HepG2 (cell line): ENCODE measurements around the gene MARCHF4. TPM values are rescaled to one million over a fixed set of nuclear protein-coding genes. Genes with fewer than 3 reads are reported as not detected.

Source experiments
- ATAC-seq: fragments of 200-7000 bp; cut with Tn5 transposase; 3 replicates; pipeline ENCODE4 v1.9.1; 2020; ENCODE audit warnings: mild to moderate bottlenecking, moderate library complexity
- BruUV-seq: library from RNA; stranded (reverse); fragments of 400-500 nt; replicated peaks from 2 replicates; lab custom pipeline; 2021; lab: Mats Ljungman, UMichigan
- CTCF ChIA-PET: fragments of 300-600 bp; formaldehyde crosslinking; extraction: SDS; loops from one replicate; lab custom pipeline; 2021; ENCODE audit warnings: low total read pairs, inconsistent platforms, low intra/inter-chr PET ratio; lab: Yijun Ruan, JAX
- POLR2A ChIA-PET: fragments of 350-600 bp; sonication (Branson Sonifier 250); formaldehyde crosslinking; loops from one replicate; lab custom pipeline; 2020; ENCODE audit warnings: antibody characterized with exemption, inconsistent platforms; lab: Yijun Ruan, JAX
- DNase-seq: peaks from one replicate; pipeline ENCODE4 v3.0.0-alpha.2; 2015; ENCODE audit warnings: low spot score
- FAIRE-seq: peaks from 3 replicates; lab custom pipeline; 2011; peaks lifted over from hg19 to GRCh38; lab: Jason Lieb, UNC
- H2AFZ ChIP-seq: one replicate; pipeline ENCODE4 v1.6.1; 2011; ENCODE audit warnings: low read length, inconsistent platforms
- H3K27ac ChIP-seq: fragments of 300-600 bp; 3 replicates; pipeline ENCODE4 v1.8.0; 2011; ENCODE audit warnings: mixed run types, mild to moderate bottlenecking, mixed read lengths, low read length, inconsistent platforms; ENCODE audit not compliant: insufficient read depth; ENCODE audit errors: extremely low read length
- H3K27me3 ChIP-seq, 2 experiments: fragments of 200-600 bp in 1 of 2; 2 replicates in 1 of 2; 3 replicates in 1 of 2; pipeline versions ENCODE4 v1.6.0 to v1.8.0; 2011; ENCODE audit warnings: low read length in 2 of 2, mild to moderate bottlenecking in 2 of 2, moderate library complexity in 2 of 2, inconsistent platforms in 1 of 2; ENCODE audit not compliant: insufficient read depth in 2 of 2, control insufficient read depth in 1 of 2
- H3K36me3 ChIP-seq, 2 experiments: fragments of 200-600 bp in 1 of 2; replicated peaks in 1 of 2; 2 replicates in 1 of 2; 3 replicates in 1 of 2; pipeline versions ENCODE4 v1.5.1 to v1.8.0; 2011; ENCODE audit warnings: low read length in 2 of 2, inconsistent platforms in 1 of 2; ENCODE audit not compliant: insufficient read depth in 2 of 2, control insufficient read depth in 1 of 2
- H3K4me1 ChIP-seq: 2 replicates; pipeline ENCODE4 v1.5.1; 2012; ENCODE audit warnings: low read length, inconsistent platforms; ENCODE audit not compliant: insufficient read depth
- H3K4me2 ChIP-seq: 2 replicates; pipeline ENCODE4 v1.6.0; 2011; ENCODE audit warnings: low read depth, low read length, inconsistent platforms
- H3K4me3 ChIP-seq, 3 experiments: fragments of 200-600 bp in 1 of 3; sonication (generic), shearing (Covaris generic) in 1 of 3; replicated peaks in 1 of 3; 2 replicates each; pipeline ENCODE4 v1.5.1; 2011 to 2016; ENCODE audit warnings: low read length in 3 of 3, inconsistent platforms in 2 of 3, low read depth in 2 of 3, mild to moderate bottlenecking in 2 of 3, control low read depth in 1 of 3, mixed read lengths in 1 of 3; ENCODE audit not compliant: insufficient read depth in 1 of 3
- H3K79me2 ChIP-seq: one replicate; pipeline ENCODE4 v1.6.1; 2011; ENCODE audit warnings: low read length, inconsistent platforms; ENCODE audit not compliant: insufficient read depth
- H3K9ac ChIP-seq: 2 replicates; pipeline ENCODE4 v1.6.0; 2011; ENCODE audit warnings: mild to moderate bottlenecking, low read depth, low read length, inconsistent platforms; ENCODE audit not compliant: insufficient read depth
- H3K9me3 ChIP-seq: 2 replicates; pipeline ENCODE4 v1.5.1; 2012; ENCODE audit warnings: mild to moderate bottlenecking, low read length
- H4K20me1 ChIP-seq: 2 replicates; pipeline ENCODE4 v1.6.0; 2011; ENCODE audit warnings: inconsistent platforms, mild to moderate bottlenecking, low read length, moderate library complexity; ENCODE audit not compliant: insufficient read depth
- ARID2 ChIP-seq: sonication (generic); formaldehyde crosslinking; IDR thresholded peaks from 2 replicates; pipeline ENCODE4 v1.8.1; 2022; ENCODE audit warnings: mild to moderate bottlenecking, missing genetic modification reagents, borderline replicate concordance
- ATF6 ChIP-seq: sonication (generic); formaldehyde crosslinking; conservative IDR thresholded peaks from 2 replicates; pipeline ENCODE4 v1.4.0; 2020; ENCODE audit warnings: missing genetic modification reagents
- BORCS8-MEF2B ChIP-seq: sonication (generic); formaldehyde crosslinking; IDR thresholded peaks from 2 replicates; pipeline ENCODE4 v1.8.0; 2022; ENCODE audit warnings: mild to moderate bottlenecking, missing genetic modification reagents
- DPF2 ChIP-seq: sonication (generic); formaldehyde crosslinking; IDR thresholded peaks from 2 replicates; pipeline ENCODE4 v1.4.0; 2020; ENCODE audit warnings: mild to moderate bottlenecking, low read depth, missing genetic modification reagents, borderline replicate concordance
- ELF3 ChIP-seq: IDR thresholded peaks from 2 replicates; pipeline ENCODE4 v1.6.1; 2016; ENCODE audit warnings: missing genetic modification reagents, missing compliant biosample characterization
- KDM6A ChIP-seq: IDR thresholded peaks from 2 replicates; pipeline ENCODE4 v1.6.1; 2016; ENCODE audit warnings: low read depth
- SNAI1 ChIP-seq: sonication (generic); formaldehyde crosslinking; IDR thresholded peaks from 2 replicates; pipeline ENCODE4 v1.5.0; 2020; ENCODE audit warnings: mild to moderate bottlenecking, missing genetic modification reagents, borderline replicate concordance
- ZMYM4 ChIP-seq: sonication (generic); formaldehyde crosslinking; IDR thresholded peaks from 2 replicates; pipeline ENCODE4 v1.8.1; 2023; ENCODE audit warnings: mild to moderate bottlenecking, missing genetic modification reagents
- ZNF513 ChIP-seq: sonication (generic); formaldehyde crosslinking; conservative IDR thresholded peaks from 2 replicates; pipeline ENCODE4 v1.5.0; 2020; ENCODE audit warnings: missing genetic modification reagents
- ZNF615 ChIP-seq: sonication (generic); formaldehyde crosslinking; IDR thresholded peaks from 2 replicates; pipeline ENCODE4 v1.5.0; 2020; ENCODE audit warnings: mild to moderate bottlenecking, missing genetic modification reagents, borderline replicate concordance
- WGBS: methylation state at CpG from one replicate; pipeline ENCODE4 v1.1.6; 2017; ENCODE audit warnings: low lambda C conversion rate; 5-methylcytosine and 5-hydroxymethylcytosine counted together
- in situ Hi-C: cut with HindIII; loops from 2 replicates; pipeline ENCODE4 v1.10.0; 2017; ENCODE audit warnings: low pct_unique_long_range_greater_than_20kb; ENCODE audit not compliant: extremely low pct_ligation_motif_present
- intact Hi-C: fragments of 100-400 bp; cut with micrococcal nuclease; formaldehyde crosslinking; loops from one replicate; pipeline ENCODE4 v1.10.0; 2022; ENCODE audit not compliant: unreplicated experiment
- polyA plus RNA-seq, 8 experiments: library from polyadenylated mRNA; depleted of rRNA in 3 of 8; stranded (reverse) in 7 of 8; unstranded in 1 of 8; fragments of >200 nt; fragmentation: Illumina TruSeq in 4 of 8; extraction: Trizol in 4 of 8; gene quantifications; 2 replicates each; pipeline versions ENCODE4 v1.2.1 to v1.2.3, GENCODE V29; 2011 to 2016; ENCODE audit warnings: low read depth in 4 of 8, missing spikeins in 1 of 8, mixed read lengths in 1 of 8; ENCODE audit not compliant: insufficient read depth in 1 of 8
- total RNA-seq, 5 experiments: library from RNA; depleted of rRNA; stranded (reverse); fragments of >200 nt; fragmentation: Illumina TruSeq; extraction: Trizol; gene quantifications; 2 replicates each; pipeline ENCODE4 v1.2.3, GENCODE V29; 2016; ENCODE audit warnings: low read depth in 1 of 5
- TF ChIP-seq, protein P1 (sequence below): sonication (generic); formaldehyde crosslinking; IDR thresholded peaks from 2 replicates; pipeline ENCODE4 v1.4.0; 2020; ENCODE audit warnings: missing genetic modification reagents, borderline replicate concordance
- TF ChIP-seq, protein P2 (sequence below): sonication (generic); formaldehyde crosslinking; IDR thresholded peaks from 2 replicates; pipeline ENCODE4 v1.5.0; 2020; ENCODE audit warnings: missing genetic modification reagents

The MARCHF4 gene
- total and polyA plus RNA-seq, 2 of the 13 experiments (the other 11 are each of a cell fraction or from before 2014, with no cell fraction given), result not detected

DNA sequence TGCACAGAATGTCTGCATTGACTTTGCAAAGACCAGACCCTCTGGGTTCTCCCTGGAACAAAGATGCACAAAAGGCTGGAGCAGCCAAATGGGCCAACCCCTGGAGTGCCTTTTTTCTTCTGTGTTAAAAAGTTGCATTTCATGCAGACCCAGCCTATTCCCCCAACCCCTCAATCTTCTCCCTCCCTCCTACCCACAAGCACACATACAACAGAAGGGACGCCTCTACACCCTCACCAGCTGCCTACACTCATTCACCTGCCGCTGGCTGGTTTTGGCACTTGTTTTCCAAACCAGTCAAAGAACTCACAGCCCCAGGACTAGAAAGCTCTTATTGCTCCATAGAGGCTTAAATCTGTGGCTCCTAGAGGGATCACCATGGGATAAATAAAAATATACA, 16.6 kb downstream of the MARCHF4 start (continued):
- TF ChIP-seq, protein P1, sequence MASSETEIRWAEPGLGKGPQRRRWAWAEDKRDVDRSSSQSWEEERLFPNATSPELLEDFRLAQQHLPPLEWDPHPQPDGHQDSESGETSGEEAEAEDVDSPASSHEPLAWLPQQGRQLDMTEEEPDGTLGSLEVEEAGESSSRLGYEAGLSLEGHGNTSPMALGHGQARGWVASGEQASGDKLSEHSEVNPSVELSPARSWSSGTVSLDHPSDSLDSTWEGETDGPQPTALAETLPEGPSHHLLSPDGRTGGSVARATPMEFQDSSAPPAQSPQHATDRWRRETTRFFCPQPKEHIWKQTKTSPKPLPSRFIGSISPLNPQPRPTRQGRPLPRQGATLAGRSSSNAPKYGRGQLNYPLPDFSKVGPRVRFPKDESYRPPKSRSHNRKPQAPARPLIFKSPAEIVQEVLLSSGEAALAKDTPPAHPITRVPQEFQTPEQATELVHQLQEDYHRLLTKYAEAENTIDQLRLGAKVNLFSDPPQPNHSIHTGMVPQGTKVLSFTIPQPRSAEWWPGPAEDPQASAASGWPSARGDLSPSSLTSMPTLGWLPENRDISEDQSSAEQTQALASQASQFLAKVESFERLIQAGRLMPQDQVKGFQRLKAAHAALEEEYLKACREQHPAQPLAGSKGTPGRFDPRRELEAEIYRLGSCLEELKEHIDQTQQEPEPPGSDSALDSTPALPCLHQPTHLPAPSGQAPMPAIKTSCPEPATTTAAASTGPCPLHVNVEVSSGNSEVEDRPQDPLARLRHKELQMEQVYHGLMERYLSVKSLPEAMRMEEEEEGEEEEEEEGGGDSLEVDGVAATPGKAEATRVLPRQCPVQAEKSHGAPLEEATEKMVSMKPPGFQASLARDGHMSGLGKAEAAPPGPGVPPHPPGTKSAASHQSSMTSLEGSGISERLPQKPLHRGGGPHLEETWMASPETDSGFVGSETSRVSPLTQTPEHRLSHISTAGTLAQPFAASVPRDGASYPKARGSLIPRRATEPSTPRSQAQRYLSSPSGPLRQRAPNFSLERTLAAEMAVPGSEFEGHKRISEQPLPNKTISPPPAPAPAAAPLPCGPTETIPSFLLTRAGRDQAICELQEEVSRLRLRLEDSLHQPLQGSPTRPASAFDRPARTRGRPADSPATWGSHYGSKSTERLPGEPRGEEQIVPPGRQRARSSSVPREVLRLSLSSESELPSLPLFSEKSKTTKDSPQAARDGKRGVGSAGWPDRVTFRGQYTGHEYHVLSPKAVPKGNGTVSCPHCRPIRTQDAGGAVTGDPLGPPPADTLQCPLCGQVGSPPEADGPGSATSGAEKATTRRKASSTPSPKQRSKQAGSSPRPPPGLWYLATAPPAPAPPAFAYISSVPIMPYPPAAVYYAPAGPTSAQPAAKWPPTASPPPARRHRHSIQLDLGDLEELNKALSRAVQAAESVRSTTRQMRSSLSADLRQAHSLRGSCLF (CRISPR knock-in tag), result no peak
- TF ChIP-seq, protein P2, sequence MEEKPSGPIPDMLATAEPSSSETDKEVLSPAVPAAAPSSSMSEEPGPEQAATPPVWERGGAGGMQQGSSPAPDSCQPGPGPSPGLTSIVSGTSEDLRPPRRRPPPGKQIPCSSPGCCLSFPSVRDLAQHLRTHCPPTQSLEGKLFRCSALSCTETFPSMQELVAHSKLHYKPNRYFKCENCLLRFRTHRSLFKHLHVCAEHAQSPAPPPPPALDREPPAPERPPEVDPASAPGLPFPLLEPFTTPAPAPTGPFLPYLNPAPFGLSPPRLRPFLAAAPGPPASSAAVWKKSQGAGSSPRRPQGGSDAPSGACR (CRISPR knock-in tag), result no peak
- TF ChIP-seq BORCS8-MEF2B, result no peak
- TF ChIP-seq, all 625 proteins: peak for 0

DNA sequence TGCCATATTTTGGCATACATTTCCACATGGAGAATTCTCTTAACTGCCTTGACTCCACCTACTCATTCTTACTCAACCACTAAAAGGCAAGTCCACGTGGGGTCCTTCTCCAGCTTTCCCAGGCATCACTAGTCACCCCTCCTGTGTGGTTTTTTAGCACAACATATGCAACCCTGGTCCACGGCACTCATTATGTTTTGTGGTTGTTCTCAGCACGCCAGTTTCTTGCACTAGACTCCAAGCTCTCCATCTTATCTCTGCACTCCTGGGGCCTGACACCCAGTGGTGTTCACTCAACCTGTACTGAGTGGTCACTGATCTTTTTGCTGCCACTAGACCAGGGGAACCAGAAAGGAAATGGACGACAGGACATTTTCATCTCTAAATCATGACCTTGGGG, 18.0 kb downstream of the MARCHF4 start:
- FAIRE-seq (no peak), ATAC-seq (no peak), DNase-seq (no peak)
- POLR2A ChIA-PET, result no interaction called here
- no peaks in the 10 kb centered on the region for H3K36me3 ChIP-seq
- no TSS peak for BruUV-seq
- no peak overlapping the region for H3K27ac ChIP-seq
- H3K9ac ChIP-seq, result no peak overlapping the region
- H2AFZ ChIP-seq, result no peak overlapping the region
- no peak overlapping the region for H3K4me3 ChIP-seq
- H3K4me2 ChIP-seq, result no peak overlapping the region
- H3K9me3 ChIP-seq, result no peaks in the 10 kb centered on the region
- TF ChIP-seq KDM6A (CRISPR knock-in tag), result no peak
- TF ChIP-seq DPF2 (CRISPR knock-in tag), result no peak
- no peak for TF ChIP-seq ELF3 (CRISPR knock-in tag)
- no peak for TF ChIP-seq ATF6 (CRISPR knock-in tag)
- TF ChIP-seq ZNF513, result no peak
- TF ChIP-seq ARID2 (CRISPR knock-in tag), result no peak
- no peak for TF ChIP-seq ZNF615 (CRISPR knock-in tag)
- TF ChIP-seq ZMYM4, result no peak
- no peak for TF ChIP-seq SNAI1 (CRISPR knock-in tag)
- no peaks in the 10 kb centered on the region for H3K79me2 ChIP-seq
- 0% methylated on average over 4 of the region's 4 CpGs for WGBS
- H3K4me1 ChIP-seq, result no peaks in the 10 kb centered on the region
- intact Hi-C loops, result no loop called here
- in situ Hi-C loops, result no loop called here
- CTCF ChIA-PET, result no interaction called here
- H4K20me1 ChIP-seq, result no peaks in the 10 kb centered on the region
- peaks cover 0 to 11% of the 10 kb centered on the region in 2 experiments; a peak in 2 of 5 replicates for H3K27me3 ChIP-seq
